HepG2 (cell line): ENCODE data around the gene PHF14. TPM values are rescaled to one million over a fixed set of nuclear protein-coding genes. Genes with fewer than 3 reads are reported as not detected.
A peak's percentile ranks its signal among the peaks of the same experiment; 100 is the strongest.

ENCODE experiments used
- HOXD1 ChIP-seq: sonication (generic); formaldehyde crosslinking; IDR thresholded peaks from 2 replicates; pipeline ENCODE4 v1.5.0; 2020; ENCODE audit warnings: missing genetic modification reagents
- JDP2 ChIP-seq: sonication (generic); formaldehyde crosslinking; IDR thresholded peaks from 2 replicates; pipeline ENCODE4 v1.8.1; 2022; ENCODE audit warnings: missing genetic modification reagents, borderline replicate concordance
- JUN ChIP-seq: sonication (generic); formaldehyde crosslinking; IDR thresholded peaks from 2 replicates; pipeline ENCODE4 v1.4.0; 2020; ENCODE audit warnings: mild to moderate bottlenecking, missing genetic modification reagents
- KLF6 ChIP-seq: IDR thresholded peaks from 2 replicates; pipeline ENCODE4 v1.8.0; 2016; ENCODE audit warnings: missing biosample characterization, missing genetic modification reagents
- MED1 ChIP-seq: sonication (generic); formaldehyde crosslinking; IDR thresholded peaks from 2 replicates; pipeline ENCODE4 v1.4.0; 2020; ENCODE audit warnings: missing genetic modification reagents
- PTBP1 ChIP-seq: fragments of 200-400 bp; formaldehyde crosslinking; IDR thresholded peaks from 2 replicates; pipeline ENCODE4 v1.6.1; 2018; ENCODE audit warnings: low read length, low read depth; ENCODE audit not compliant: poor library complexity, severe bottlenecking
- SAFB2 ChIP-seq: sonication (generic); formaldehyde crosslinking; IDR thresholded peaks from 2 replicates; pipeline ENCODE4 v1.5.1; 2020; ENCODE audit warnings: missing genetic modification reagents, low read depth, mild to moderate bottlenecking, borderline replicate concordance
- SP5 ChIP-seq: IDR thresholded peaks from 2 replicates; pipeline ENCODE4 v1.6.1; 2016; ENCODE audit warnings: low read depth, borderline replicate concordance
- TBX2 ChIP-seq: sonication (generic); formaldehyde crosslinking; IDR thresholded peaks from 2 replicates; pipeline ENCODE4 v1.5.0; 2020; ENCODE audit warnings: missing genetic modification reagents, mild to moderate bottlenecking, borderline replicate concordance
- ZNF101 ChIP-seq: sonication (generic); formaldehyde crosslinking; IDR thresholded peaks from 2 replicates; pipeline ENCODE4 v1.4.0; 2020; ENCODE audit warnings: mild to moderate bottlenecking, low read depth, missing genetic modification reagents, borderline replicate concordance
- ZNF441 ChIP-seq: sonication (generic); formaldehyde crosslinking; IDR thresholded peaks from 2 replicates; pipeline ENCODE4 v1.7.0; 2021; ENCODE audit warnings: missing genetic modification reagents, borderline replicate concordance
- polyA plus RNA-seq, 8 experiments: library from polyadenylated mRNA; depleted of rRNA in 3 of 8; stranded (reverse) in 7 of 8; unstranded in 1 of 8; fragments of >200 nt; fragmentation: Illumina TruSeq in 4 of 8; extraction: Trizol in 4 of 8; gene quantifications; 2 replicates each; pipeline versions ENCODE4 v1.2.1 to v1.2.3, GENCODE V29; 2011 to 2016; ENCODE audit warnings: low read depth in 4 of 8, missing spikeins in 1 of 8, mixed read lengths in 1 of 8; ENCODE audit not compliant: insufficient read depth in 1 of 8
- total RNA-seq, 5 experiments: library from RNA; depleted of rRNA; stranded (reverse); fragments of >200 nt; fragmentation: Illumina TruSeq; extraction: Trizol; gene quantifications; 2 replicates each; pipeline ENCODE4 v1.2.3, GENCODE V29; 2016; ENCODE audit warnings: low read depth in 1 of 5
- TF ChIP-seq, protein P1 (sequence below): sonication (generic); formaldehyde crosslinking; IDR thresholded peaks from 2 replicates; pipeline ENCODE4 v1.5.1; 2020; ENCODE audit warnings: mild to moderate bottlenecking, missing genetic modification reagents, moderate library complexity
- TF ChIP-seq, protein P2 (sequence below): sonication (generic); formaldehyde crosslinking; IDR thresholded peaks from 2 replicates; pipeline ENCODE4 v1.4.0; 2020; ENCODE audit warnings: missing genetic modification reagents
- TF ChIP-seq, protein P3 (sequence below): IDR thresholded peaks from 2 replicates; pipeline ENCODE4 v1.6.1; 2016; ENCODE audit warnings: missing compliant biosample characterization, missing genetic modification reagents, borderline replicate concordance
- TF ChIP-seq, protein P4 (sequence below): sonication (generic); formaldehyde crosslinking; IDR thresholded peaks from 2 replicates; pipeline ENCODE4 v1.9.0; 2021; ENCODE audit warnings: missing genetic modification reagents, borderline replicate concordance
- TF ChIP-seq, protein P5 (sequence below): sonication (generic); formaldehyde crosslinking; IDR thresholded peaks from 2 replicates; pipeline ENCODE4 v1.4.0; 2020; ENCODE audit warnings: mild to moderate bottlenecking, missing genetic modification reagents

Gene PHF14
- total and polyA plus RNA-seq, 2 of the 13 experiments (the other 11 are each of a cell fraction or from before 2014, with no cell fraction given) = 18.9 to 68.7 TPM

DNA sequence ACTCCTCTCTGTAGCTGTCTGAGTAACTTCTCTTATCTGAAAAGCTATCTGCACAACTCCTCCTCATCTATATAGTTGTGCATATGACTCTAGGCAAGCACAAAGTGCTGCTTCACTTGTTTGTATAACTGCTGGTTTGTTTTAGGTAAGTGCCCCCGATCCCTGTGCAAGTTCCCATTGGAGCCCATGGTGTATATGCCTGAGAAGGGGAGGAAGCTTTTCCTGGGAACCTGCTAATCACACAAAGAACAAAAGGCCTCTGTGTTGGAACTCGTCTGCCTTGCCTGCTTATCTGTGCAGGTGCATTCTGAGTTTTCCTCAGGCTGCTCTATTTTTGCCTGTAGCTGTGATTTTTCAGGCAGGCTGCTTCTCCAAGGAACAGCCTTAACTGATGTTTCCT is 23.2 kb upstream of the PHF14 start (continued):
- no peak for TF ChIP-seq MED1 (CRISPR knock-in tag)
- no peak for TF ChIP-seq JDP2 (CRISPR knock-in tag)
- TF ChIP-seq, protein P1, sequence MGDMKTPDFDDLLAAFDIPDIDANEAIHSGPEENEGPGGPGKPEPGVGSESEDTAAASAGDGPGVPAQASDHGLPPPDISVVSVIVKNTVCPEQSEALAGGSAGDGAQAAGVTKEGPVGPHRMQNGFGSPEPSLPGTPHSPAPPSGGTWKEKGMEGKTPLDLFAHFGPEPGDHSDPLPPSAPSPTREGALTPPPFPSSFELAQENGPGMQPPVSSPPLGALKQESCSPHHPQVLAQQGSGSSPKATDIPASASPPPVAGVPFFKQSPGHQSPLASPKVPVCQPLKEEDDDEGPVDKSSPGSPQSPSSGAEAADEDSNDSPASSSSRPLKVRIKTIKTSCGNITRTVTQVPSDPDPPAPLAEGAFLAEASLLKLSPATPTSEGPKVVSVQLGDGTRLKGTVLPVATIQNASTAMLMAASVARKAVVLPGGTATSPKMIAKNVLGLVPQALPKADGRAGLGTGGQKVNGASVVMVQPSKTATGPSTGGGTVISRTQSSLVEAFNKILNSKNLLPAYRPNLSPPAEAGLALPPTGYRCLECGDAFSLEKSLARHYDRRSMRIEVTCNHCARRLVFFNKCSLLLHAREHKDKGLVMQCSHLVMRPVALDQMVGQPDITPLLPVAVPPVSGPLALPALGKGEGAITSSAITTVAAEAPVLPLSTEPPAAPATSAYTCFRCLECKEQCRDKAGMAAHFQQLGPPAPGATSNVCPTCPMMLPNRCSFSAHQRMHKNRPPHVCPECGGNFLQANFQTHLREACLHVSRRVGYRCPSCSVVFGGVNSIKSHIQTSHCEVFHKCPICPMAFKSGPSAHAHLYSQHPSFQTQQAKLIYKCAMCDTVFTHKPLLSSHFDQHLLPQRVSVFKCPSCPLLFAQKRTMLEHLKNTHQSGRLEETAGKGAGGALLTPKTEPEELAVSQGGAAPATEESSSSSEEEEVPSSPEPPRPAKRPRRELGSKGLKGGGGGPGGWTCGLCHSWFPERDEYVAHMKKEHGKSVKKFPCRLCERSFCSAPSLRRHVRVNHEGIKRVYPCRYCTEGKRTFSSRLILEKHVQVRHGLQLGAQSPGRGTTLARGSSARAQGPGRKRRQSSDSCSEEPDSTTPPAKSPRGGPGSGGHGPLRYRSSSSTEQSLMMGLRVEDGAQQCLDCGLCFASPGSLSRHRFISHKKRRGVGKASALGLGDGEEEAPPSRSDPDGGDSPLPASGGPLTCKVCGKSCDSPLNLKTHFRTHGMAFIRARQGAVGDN (CRISPR knock-in tag) = no peak
- no peak for TF ChIP-seq KLF6 (CRISPR knock-in tag)
- TF ChIP-seq ZNF441 = no peak
- 0 out of 2 replicates have a peak, but pooled peaks have one; percentile 26 for TF ChIP-seq TBX2 (CRISPR knock-in tag)
- TF ChIP-seq, protein P2, sequence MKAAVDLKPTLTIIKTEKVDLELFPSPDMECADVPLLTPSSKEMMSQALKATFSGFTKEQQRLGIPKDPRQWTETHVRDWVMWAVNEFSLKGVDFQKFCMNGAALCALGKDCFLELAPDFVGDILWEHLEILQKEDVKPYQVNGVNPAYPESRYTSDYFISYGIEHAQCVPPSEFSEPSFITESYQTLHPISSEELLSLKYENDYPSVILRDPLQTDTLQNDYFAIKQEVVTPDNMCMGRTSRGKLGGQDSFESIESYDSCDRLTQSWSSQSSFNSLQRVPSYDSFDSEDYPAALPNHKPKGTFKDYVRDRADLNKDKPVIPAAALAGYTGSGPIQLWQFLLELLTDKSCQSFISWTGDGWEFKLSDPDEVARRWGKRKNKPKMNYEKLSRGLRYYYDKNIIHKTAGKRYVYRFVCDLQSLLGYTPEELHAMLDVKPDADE (CRISPR knock-in tag) = no peak
- TF ChIP-seq SAFB2 (CRISPR knock-in tag) = no peak
- no peak for TF ChIP-seq JUN
- no peak for TF ChIP-seq PTBP1
- no peak for TF ChIP-seq HOXD1
- no peak for TF ChIP-seq ZNF101 (CRISPR knock-in tag)
- TF ChIP-seq, protein P3, sequence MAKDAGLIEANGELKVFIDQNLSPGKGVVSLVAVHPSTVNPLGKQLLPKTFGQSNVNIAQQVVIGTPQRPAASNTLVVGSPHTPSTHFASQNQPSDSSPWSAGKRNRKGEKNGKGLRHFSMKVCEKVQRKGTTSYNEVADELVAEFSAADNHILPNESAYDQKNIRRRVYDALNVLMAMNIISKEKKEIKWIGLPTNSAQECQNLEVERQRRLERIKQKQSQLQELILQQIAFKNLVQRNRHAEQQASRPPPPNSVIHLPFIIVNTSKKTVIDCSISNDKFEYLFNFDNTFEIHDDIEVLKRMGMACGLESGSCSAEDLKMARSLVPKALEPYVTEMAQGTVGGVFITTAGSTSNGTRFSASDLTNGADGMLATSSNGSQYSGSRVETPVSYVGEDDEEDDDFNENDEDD (CRISPR knock-in tag) = no peak
- TF ChIP-seq, protein P4, sequence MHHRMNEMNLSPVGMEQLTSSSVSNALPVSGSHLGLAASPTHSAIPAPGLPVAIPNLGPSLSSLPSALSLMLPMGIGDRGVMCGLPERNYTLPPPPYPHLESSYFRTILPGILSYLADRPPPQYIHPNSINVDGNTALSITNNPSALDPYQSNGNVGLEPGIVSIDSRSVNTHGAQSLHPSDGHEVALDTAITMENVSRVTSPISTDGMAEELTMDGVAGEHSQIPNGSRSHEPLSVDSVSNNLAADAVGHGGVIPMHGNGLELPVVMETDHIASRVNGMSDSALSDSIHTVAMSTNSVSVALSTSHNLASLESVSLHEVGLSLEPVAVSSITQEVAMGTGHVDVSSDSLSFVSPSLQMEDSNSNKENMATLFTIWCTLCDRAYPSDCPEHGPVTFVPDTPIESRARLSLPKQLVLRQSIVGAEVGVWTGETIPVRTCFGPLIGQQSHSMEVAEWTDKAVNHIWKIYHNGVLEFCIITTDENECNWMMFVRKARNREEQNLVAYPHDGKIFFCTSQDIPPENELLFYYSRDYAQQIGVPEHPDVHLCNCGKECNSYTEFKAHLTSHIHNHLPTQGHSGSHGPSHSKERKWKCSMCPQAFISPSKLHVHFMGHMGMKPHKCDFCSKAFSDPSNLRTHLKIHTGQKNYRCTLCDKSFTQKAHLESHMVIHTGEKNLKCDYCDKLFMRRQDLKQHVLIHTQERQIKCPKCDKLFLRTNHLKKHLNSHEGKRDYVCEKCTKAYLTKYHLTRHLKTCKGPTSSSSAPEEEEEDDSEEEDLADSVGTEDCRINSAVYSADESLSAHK (CRISPR knock-in tag) = no peak
- no peak; the same call in 1 of the 2 replicates for TF ChIP-seq SP5 (CRISPR knock-in tag)
- TF ChIP-seq, protein P5, sequence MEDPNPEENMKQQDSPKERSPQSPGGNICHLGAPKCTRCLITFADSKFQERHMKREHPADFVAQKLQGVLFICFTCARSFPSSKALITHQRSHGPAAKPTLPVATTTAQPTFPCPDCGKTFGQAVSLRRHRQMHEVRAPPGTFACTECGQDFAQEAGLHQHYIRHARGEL (CRISPR knock-in tag) = no peak
